Pulmonary artery endothelial cell (primary cell): Measurements from ENCODE around the gene IPCEF1. TPM values are rescaled to one million over a fixed set of nuclear protein-coding genes. Genes with fewer than 3 reads are reported as not detected.
A peak's percentile ranks its signal among the peaks of the same experiment; 100 is the strongest.

ENCODE experiments used
- DNase-seq: peaks from one replicate; pipeline ENCODE4 v3.0.0-alpha.2; 2011; ENCODE audit warnings: low read depth, low spot score
- total RNA-seq: library from RNA; depleted of rRNA; stranded (reverse); fragments of >200 nt; gene quantifications from 2 replicates; pipeline ENCODE4 v1.2.3, GENCODE V29; 2014

IPCEF1 gene
- total RNA-seq, 1 donor from 2014 or later, result under 0.01 TPM

- DNase-seq, result no peak
These were observed 59.4 kb downstream of the IPCEF1 start for GRCh38 chr6:154297210-154297609.

GRCh38 chr6:154295733-154296132 lies 60.9 kb downstream of the IPCEF1 start:
- no peak for DNase-seq

- DNase-seq, result peak; percentile 73
These were observed 63.6 kb downstream of the IPCEF1 start for GRCh38 chr6:154292855-154293519.

GRCh38 chr6:154292066-154292465 lies 64.5 kb downstream of the IPCEF1 start:
- no peak for DNase-seq

- DNase-seq, result no peak
These were observed 66.6 kb downstream of the IPCEF1 start for GRCh38 chr6:154289818-154290508.

GRCh38 chr6:154285826-154286225 lies 70.8 kb downstream of the IPCEF1 start:
- DNase-seq, result no peak

GRCh38 chr6:154284313-154284853 lies 72.2 kb downstream of the IPCEF1 start:
- DNase-seq, result no peak

GRCh38 chr6:154280521-154280920 lies 76.1 kb downstream of the IPCEF1 start:
- DNase-seq, result no peak

- no peak for DNase-seq
These were observed 79.0 kb downstream of the IPCEF1 start for GRCh38 chr6:154277629-154278017.

GRCh38 chr6:154276810-154277628 lies 79.6 kb downstream of the IPCEF1 start:
- DNase-seq, result peak; percentile 8

GRCh38 chr6:154274168-154274567 lies 82.4 kb downstream of the IPCEF1 start:
- DNase-seq, result no peak

- no peak for DNase-seq
These were observed 88.1 kb downstream of the IPCEF1 start for GRCh38 chr6:154268486-154268885.

- DNase-seq, result no peak
These were observed 89.0 kb downstream of the IPCEF1 start for GRCh38 chr6:154267508-154268106.

GRCh38 chr6:154266560-154267099 lies 90.0 kb downstream of the IPCEF1 start:
- no peak for DNase-seq

- no peak for DNase-seq
These were observed 94.8 kb downstream of the IPCEF1 start for GRCh38 chr6:154261688-154262397.

GRCh38 chr6:154258064-154258757 lies 98.4 kb downstream of the IPCEF1 start:
- DNase-seq, result no peak

- no peak for DNase-seq
These were observed 99.5 kb downstream of the IPCEF1 start for GRCh38 chr6:154257067-154257466.

GRCh38 chr6:154252678-154253077 lies 103.9 kb downstream of the IPCEF1 start:
- no peak for DNase-seq

- DNase-seq, result no peak
These were observed 105.5 kb downstream of the IPCEF1 start for GRCh38 chr6:154251116-154251515.
